ENCODE data around the gene LRRC70. TPM values are rescaled to one million over a fixed set of nuclear protein-coding genes. Genes with fewer than 3 reads are reported as not detected.
"Not testable (repeated sequence)": the region's sequence is repeated elsewhere in the genome, so short reads cannot be mapped to it uniquely, and the experiment has no call there.

The LRRC70 gene
- total and polyA plus RNA-seq, 2 experiments from 2014 or later: 0.54 to 0.68 TPM

GRCh38 chr5:62558941-62559340 is 19.7 kb upstream of the LRRC70 start:
- Histone ChIP-seq H3K4me3 (no peak overlapping the region), H3K36me3 (no peaks in the 10 kb centered on the region), H3K27ac (no peak overlapping the region), H3K4me1 (ENCODE audit: low read depth) (no peaks in the 10 kb centered on the region), H3K27me3 (no peaks in the 10 kb centered on the region), H3K9me3 (ENCODE audit: low read depth) (no peaks in the 10 kb centered on the region)
- TF ChIP-seq CTCF (IDR thresholded peaks at IDR 0.05; ENCODE audit: low read depth, low read length): no peak
- DNase-seq (ENCODE audit: low read depth in 1 of 2, low spot score in 1 of 2): no peak

- no peaks in the 10 kb centered on the region for H3K27me3 ChIP-seq
- H3K27ac ChIP-seq: no peak overlapping the region
- TF ChIP-seq CTCF (IDR thresholded peaks at IDR 0.05; ENCODE audit: low read depth, low read length): no peak
- H3K36me3 ChIP-seq: no peaks in the 10 kb centered on the region
- no peaks in the 10 kb centered on the region for H3K9me3 ChIP-seq (ENCODE audit: low read depth)
- no peak overlapping the region for H3K4me3 ChIP-seq
- DNase-seq (ENCODE audit: low read depth in 1 of 2, low spot score in 1 of 2): no peak
- no peaks in the 10 kb centered on the region for H3K4me1 ChIP-seq (ENCODE audit: low read depth)
These were observed 17.8 kb upstream of the LRRC70 start for GRCh38 chr5:62560786-62561185.

- Histone ChIP-seq H3K9me3 (ENCODE audit: low read depth) (no peaks in the 10 kb centered on the region), H3K4me3 (no peak overlapping the region), H3K4me1 (ENCODE audit: low read depth) (no peaks in the 10 kb centered on the region), H3K27ac (no peak overlapping the region), H3K27me3 (no peaks in the 10 kb centered on the region), H3K36me3 (no peaks in the 10 kb centered on the region)
- no peak for TF ChIP-seq CTCF (IDR thresholded peaks at IDR 0.05; ENCODE audit: low read depth, low read length)
- no peak for DNase-seq (ENCODE audit: low read depth in 1 of 2, low spot score in 1 of 2)
These were observed 16.7 kb upstream of the LRRC70 start for GRCh38 chr5:62561896-62562295.

- Histone ChIP-seq H3K4me3 (no peak overlapping the region), H3K27ac (no peak overlapping the region), H3K9me3 (ENCODE audit: low read depth) (no peaks in the 10 kb centered on the region), H3K36me3 (no peaks in the 10 kb centered on the region), H3K27me3 (no peaks in the 10 kb centered on the region), H3K4me1 (ENCODE audit: low read depth) (no peaks in the 10 kb centered on the region)
- TF ChIP-seq CTCF (IDR thresholded peaks at IDR 0.05; ENCODE audit: low read depth, low read length): no peak
- no peak for DNase-seq (ENCODE audit: low read depth in 1 of 2, low spot score in 1 of 2)
These were observed 15.8 kb upstream of the LRRC70 start for GRCh38 chr5:62562867-62563266.

- Histone ChIP-seq H3K9me3 (ENCODE audit: low read depth) (no peaks in the 10 kb centered on the region), H3K4me1 (ENCODE audit: low read depth) (no peaks in the 10 kb centered on the region), H3K27ac (no peak overlapping the region), H3K4me3 (no peak overlapping the region), H3K27me3 (no peaks in the 10 kb centered on the region), H3K36me3 (no peaks in the 10 kb centered on the region)
- DNase-seq (ENCODE audit: low read depth in 1 of 2, low spot score in 1 of 2): no peak
- TF ChIP-seq CTCF (IDR thresholded peaks at IDR 0.05; ENCODE audit: low read depth, low read length): no peak
These were observed 14.5 kb upstream of the LRRC70 start for GRCh38 chr5:62564101-62564500.

GRCh38 chr5:62565740-62566139 is 12.9 kb upstream of the LRRC70 start:
- H3K27me3 ChIP-seq; H3K4me3 ChIP-seq; H3K4me1 ChIP-seq (ENCODE audit: low read depth); H3K27ac ChIP-seq; DNase-seq (ENCODE audit: low read depth in 1 of 2, low spot score in 1 of 2); H3K9me3 ChIP-seq (ENCODE audit: low read depth); H3K36me3 ChIP-seq: not testable (repeated sequence)

Data from cardiac muscle cell (in vitro differentiated cells and primary cell).